Measurements from ENCODE around the gene UGDH. TPM values are rescaled to one million over a fixed set of nuclear protein-coding genes. Genes with fewer than 3 reads are reported as not detected.

Gene UGDH
- total and polyA plus RNA-seq, 9 of the 15 experiments (the other 6 are each of a cell fraction or from before 2014, with no cell fraction given), result 5.5 to 21.7 (median 16.2) TPM

DNA sequence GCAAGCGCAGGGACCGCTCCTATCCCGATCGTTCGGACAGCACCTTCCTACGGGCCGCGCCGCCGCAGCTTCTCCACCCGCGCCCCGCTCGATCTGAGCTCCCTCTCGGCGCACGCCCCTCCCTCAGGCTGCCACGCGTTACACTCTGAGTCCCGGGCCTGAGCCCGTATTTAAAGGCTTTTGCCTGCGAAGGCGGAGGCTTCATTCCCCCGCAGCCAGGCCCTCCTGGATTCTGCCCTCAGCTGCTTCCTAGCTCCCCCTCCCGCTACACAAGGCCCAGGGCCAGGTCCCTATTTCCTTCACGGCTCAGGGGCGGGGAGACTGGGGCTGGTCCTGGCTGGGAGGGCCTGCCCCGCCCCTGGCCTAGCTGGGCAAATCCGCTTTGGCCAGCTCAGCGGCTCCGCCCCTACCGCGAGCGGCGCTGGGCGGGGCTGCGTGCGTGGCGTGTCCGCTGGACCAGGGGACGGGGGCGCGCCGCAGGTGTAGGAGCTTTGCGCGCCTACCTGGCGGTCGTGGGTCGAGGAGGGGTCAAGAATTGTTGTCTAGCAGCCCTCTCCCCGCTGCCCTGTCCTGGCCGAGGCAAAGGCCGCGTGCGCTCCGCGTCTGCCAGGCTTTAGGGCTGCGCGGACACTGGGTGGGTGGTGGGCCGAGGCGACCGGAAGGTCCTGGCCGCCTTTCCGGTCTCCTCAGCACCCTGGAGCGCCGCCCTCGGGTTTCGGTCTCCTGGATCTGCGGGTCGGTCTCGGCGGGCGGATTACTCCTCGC lies at the start of gene UGDH (continued):
- TF ChIP-seq, protein P1, sequence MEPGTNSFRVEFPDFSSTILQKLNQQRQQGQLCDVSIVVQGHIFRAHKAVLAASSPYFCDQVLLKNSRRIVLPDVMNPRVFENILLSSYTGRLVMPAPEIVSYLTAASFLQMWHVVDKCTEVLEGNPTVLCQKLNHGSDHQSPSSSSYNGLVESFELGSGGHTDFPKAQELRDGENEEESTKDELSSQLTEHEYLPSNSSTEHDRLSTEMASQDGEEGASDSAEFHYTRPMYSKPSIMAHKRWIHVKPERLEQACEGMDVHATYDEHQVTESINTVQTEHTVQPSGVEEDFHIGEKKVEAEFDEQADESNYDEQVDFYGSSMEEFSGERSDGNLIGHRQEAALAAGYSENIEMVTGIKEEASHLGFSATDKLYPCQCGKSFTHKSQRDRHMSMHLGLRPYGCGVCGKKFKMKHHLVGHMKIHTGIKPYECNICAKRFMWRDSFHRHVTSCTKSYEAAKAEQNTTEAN (CRISPR knock-in tag; IDR thresholded peaks at IDR 0.05), result no peak
- TF ChIP-seq, protein P2, sequence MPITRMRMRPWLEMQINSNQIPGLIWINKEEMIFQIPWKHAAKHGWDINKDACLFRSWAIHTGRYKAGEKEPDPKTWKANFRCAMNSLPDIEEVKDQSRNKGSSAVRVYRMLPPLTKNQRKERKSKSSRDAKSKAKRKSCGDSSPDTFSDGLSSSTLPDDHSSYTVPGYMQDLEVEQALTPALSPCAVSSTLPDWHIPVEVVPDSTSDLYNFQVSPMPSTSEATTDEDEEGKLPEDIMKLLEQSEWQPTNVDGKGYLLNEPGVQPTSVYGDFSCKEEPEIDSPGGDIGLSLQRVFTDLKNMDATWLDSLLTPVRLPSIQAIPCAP (CRISPR knock-in tag; IDR thresholded peaks at IDR 0.05; ENCODE audit: borderline replicate concordance), result no peak
- TF ChIP-seq, protein P3, sequence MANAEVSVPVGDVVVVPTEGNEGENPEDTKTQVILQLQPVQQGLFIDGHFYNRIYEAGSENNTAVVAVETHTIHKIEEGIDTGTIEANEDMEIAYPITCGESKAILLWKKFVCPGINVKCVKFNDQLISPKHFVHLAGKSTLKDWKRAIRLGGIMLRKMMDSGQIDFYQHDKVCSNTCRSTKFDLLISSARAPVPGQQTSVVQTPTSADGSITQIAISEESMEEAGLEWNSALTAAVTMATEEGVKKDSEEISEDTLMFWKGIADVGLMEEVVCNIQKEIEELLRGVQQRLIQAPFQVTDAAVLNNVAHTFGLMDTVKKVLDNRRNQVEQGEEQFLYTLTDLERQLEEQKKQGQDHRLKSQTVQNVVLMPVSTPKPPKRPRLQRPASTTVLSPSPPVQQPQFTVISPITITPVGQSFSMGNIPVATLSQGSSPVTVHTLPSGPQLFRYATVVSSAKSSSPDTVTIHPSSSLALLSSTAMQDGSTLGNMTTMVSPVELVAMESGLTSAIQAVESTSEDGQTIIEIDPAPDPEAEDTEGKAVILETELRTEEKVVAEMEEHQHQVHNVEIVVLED (CRISPR knock-in tag; IDR thresholded peaks at IDR 0.05), result peak; percentile 91
- no peak for TF ChIP-seq ZNF41 (CRISPR knock-in tag; conservative IDR thresholded peaks at IDR 0.05)
- peak; percentile 43 for TF ChIP-seq FIP1L1 (IDR thresholded peaks at IDR 0.05; ENCODE audit: low read depth, low read length, poor library complexity, severe bottlenecking)
- TF ChIP-seq ARID2 (IDR thresholded peaks at IDR 0.05), result no peak
- TF ChIP-seq CEBPB (tag; IDR thresholded peaks at IDR 0.05), result no peak
- peak; percentile 22 for TF ChIP-seq TAF9B (IDR thresholded peaks at IDR 0.05; ENCODE audit: partially characterized antibody)
- TF ChIP-seq ETV5 (CRISPR knock-in tag; IDR thresholded peaks at IDR 0.05; ENCODE audit: low read depth), result peak; percentile 88
- TF ChIP-seq, protein P4, sequence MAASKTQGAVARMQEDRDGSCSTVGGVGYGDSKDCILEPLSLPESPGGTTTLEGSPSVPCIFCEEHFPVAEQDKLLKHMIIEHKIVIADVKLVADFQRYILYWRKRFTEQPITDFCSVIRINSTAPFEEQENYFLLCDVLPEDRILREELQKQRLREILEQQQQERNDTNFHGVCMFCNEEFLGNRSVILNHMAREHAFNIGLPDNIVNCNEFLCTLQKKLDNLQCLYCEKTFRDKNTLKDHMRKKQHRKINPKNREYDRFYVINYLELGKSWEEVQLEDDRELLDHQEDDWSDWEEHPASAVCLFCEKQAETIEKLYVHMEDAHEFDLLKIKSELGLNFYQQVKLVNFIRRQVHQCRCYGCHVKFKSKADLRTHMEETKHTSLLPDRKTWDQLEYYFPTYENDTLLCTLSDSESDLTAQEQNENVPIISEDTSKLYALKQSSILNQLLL (CRISPR knock-in tag; IDR thresholded peaks at IDR 0.05; ENCODE audit: borderline replicate concordance), result no peak
- TF ChIP-seq STAT5A (IDR thresholded peaks at IDR 0.05; ENCODE audit: borderline replicate concordance, low read length), result no peak
- TF ChIP-seq KLF10 (CRISPR knock-in tag; IDR thresholded peaks at IDR 0.05), result no peak
- TF ChIP-seq MCM7 (IDR thresholded peaks at IDR 0.05), result no peak
- TF ChIP-seq, protein P5, sequence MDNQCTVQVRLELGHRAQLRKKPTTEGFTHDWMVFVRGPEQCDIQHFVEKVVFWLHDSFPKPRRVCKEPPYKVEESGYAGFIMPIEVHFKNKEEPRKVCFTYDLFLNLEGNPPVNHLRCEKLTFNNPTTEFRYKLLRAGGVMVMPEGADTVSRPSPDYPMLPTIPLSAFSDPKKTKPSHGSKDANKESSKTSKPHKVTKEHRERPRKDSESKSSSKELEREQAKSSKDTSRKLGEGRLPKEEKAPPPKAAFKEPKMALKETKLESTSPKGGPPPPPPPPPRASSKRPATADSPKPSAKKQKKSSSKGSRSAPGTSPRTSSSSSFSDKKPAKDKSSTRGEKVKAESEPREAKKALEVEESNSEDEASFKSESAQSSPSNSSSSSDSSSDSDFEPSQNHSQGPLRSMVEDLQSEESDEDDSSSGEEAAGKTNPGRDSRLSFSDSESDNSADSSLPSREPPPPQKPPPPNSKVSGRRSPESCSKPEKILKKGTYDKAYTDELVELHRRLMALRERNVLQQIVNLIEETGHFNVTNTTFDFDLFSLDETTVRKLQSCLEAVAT (IDR thresholded peaks at IDR 0.05), result peak; percentile 33 to 69; a peak in 1 of 4 replicates
